GM23338 (cell line): ENCODE data around the gene MAP3K5.

ENCODE experiments used
- CREB1 ChIP-seq: fragments of 250-450 bp; sonication (Bioruptor Pico); IDR thresholded peaks from 2 replicates; pipeline ENCODE4 v1.5.0; 2020; ENCODE audit warnings: low read depth, mild to moderate bottlenecking, moderate library complexity
- EZH2 ChIP-seq: fragments of 200-600 bp; sonication (generic); IDR thresholded peaks from one replicate; pipeline ENCODE4 v1.8.0; 2017; ENCODE audit warnings: antibody characterized with exemption, mild to moderate bottlenecking, low read depth; ENCODE audit not compliant: unreplicated experiment
- EZH2phosphoT487 ChIP-seq: fragments of 200-600 bp; sonication (generic); IDR thresholded peaks from one replicate; pipeline ENCODE4 v1.8.1; 2018; ENCODE audit warnings: antibody characterized with exemption; ENCODE audit not compliant: unreplicated experiment
- JUNB ChIP-seq: IDR thresholded peaks from one replicate; pipeline ENCODE4 v1.6.1; 2016; ENCODE audit warnings: antibody characterized with exemption; ENCODE audit not compliant: unreplicated experiment
- NANOG ChIP-seq: IDR thresholded peaks from 2 replicates; pipeline ENCODE4 v1.6.1; 2016; ENCODE audit warnings: antibody characterized with exemption, borderline replicate concordance
- POLR2AphosphoS5 ChIP-seq: IDR thresholded peaks from 2 replicates; pipeline ENCODE4 v1.6.1; 2016; ENCODE audit warnings: antibody characterized with exemption, low read depth
- REST ChIP-seq: IDR thresholded peaks from one replicate; pipeline ENCODE4 v1.6.1; 2018; ENCODE audit warnings: antibody characterized with exemption; ENCODE audit not compliant: unreplicated experiment
- STAT1 ChIP-seq: IDR thresholded peaks from one replicate; pipeline ENCODE4 v1.6.1; 2016; ENCODE audit warnings: antibody characterized with exemption; ENCODE audit not compliant: unreplicated experiment
- ZNF114 ChIP-seq: fragments of 250-450 bp; sonication (Bioruptor Pico); IDR thresholded peaks from 2 replicates; pipeline ENCODE4 v1.5.0; 2020; ENCODE audit warnings: mild to moderate bottlenecking, moderate library complexity
- ZNF331 ChIP-seq: fragments of 250-450 bp; sonication (Bioruptor Pico); IDR thresholded peaks from 2 replicates; pipeline ENCODE4 v1.5.0; 2020; ENCODE audit warnings: low read depth, mild to moderate bottlenecking, moderate library complexity
- ZNF462 ChIP-seq: fragments of 250-450 bp; sonication (Bioruptor Pico); IDR thresholded peaks from 2 replicates; pipeline ENCODE4 v1.5.0; 2020; ENCODE audit warnings: mild to moderate bottlenecking, moderate library complexity
- TF ChIP-seq, protein P1 (sequence below), 2 experiments: fragments of 200-600 bp in 1 of 2; sonication (generic) in 1 of 2; conservative IDR thresholded peaks; 2 replicates each; pipeline versions ENCODE4 v1.5.1 to v1.6.1; 2016 to 2017; ENCODE audit warnings: antibody characterized with exemption in 2 of 2, low read depth in 2 of 2, mild to moderate bottlenecking in 2 of 2, moderate library complexity in 1 of 2
- TF ChIP-seq, protein P2 (sequence below): IDR thresholded peaks from 2 replicates; pipeline ENCODE4 v1.6.1; 2016; ENCODE audit warnings: antibody characterized with exemption

DNA sequence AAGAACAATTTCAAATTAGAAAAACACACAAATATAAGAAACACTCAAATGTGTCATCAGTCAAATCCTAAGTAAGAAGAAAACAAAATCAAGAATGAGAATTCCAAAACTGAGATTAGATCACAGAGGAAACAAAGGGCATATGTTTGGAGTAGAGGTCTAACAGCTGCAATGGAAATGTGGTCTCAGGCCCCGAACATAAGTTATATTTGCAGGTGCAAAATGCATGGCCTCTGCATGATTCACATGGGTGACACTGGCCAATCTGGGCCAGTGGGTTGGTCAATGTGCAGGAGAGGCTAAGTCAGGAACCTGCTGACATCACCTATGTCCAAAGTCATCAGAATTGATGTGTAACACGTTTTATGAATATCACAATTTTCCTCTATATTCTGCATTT lies 133.6 kb downstream of the MAP3K5 start:
- TF ChIP-seq POLR2AphosphoS5 (no peak), JUNB (no peak), EZH2 (no peak), EZH2phosphoT487 (no peak), CREB1 (CRISPR knock-in tag) (no peak), ZNF462 (CRISPR knock-in tag) (no peak), STAT1 (no peak), ZNF331 (no peak), REST (no peak), NANOG (no peak), ZNF114 (CRISPR knock-in tag) (no peak)
- TF ChIP-seq, protein P1, sequence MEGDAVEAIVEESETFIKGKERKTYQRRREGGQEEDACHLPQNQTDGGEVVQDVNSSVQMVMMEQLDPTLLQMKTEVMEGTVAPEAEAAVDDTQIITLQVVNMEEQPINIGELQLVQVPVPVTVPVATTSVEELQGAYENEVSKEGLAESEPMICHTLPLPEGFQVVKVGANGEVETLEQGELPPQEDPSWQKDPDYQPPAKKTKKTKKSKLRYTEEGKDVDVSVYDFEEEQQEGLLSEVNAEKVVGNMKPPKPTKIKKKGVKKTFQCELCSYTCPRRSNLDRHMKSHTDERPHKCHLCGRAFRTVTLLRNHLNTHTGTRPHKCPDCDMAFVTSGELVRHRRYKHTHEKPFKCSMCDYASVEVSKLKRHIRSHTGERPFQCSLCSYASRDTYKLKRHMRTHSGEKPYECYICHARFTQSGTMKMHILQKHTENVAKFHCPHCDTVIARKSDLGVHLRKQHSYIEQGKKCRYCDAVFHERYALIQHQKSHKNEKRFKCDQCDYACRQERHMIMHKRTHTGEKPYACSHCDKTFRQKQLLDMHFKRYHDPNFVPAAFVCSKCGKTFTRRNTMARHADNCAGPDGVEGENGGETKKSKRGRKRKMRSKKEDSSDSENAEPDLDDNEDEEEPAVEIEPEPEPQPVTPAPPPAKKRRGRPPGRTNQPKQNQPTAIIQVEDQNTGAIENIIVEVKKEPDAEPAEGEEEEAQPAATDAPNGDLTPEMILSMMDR (conservative IDR thresholded peaks at IDR 0.05; ENCODE audit: low read depth in 2 of 2), result no peak
- TF ChIP-seq, protein P2, sequence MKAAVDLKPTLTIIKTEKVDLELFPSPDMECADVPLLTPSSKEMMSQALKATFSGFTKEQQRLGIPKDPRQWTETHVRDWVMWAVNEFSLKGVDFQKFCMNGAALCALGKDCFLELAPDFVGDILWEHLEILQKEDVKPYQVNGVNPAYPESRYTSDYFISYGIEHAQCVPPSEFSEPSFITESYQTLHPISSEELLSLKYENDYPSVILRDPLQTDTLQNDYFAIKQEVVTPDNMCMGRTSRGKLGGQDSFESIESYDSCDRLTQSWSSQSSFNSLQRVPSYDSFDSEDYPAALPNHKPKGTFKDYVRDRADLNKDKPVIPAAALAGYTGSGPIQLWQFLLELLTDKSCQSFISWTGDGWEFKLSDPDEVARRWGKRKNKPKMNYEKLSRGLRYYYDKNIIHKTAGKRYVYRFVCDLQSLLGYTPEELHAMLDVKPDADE, result no peak
